ENCODE measurements around the gene TOB1. TPM values are rescaled to one million over a fixed set of nuclear protein-coding genes. Genes with fewer than 3 reads are reported as not detected.
A peak's percentile ranks its signal among the peaks of the same experiment; 100 is the strongest.
"Not testable (repeated sequence)": the region's sequence is repeated elsewhere in the genome, so short reads cannot be mapped to it uniquely, and the experiment has no call there.

TOB1 gene
- total RNA-seq, 2 experiments from 2014 or later: 81.8 to 99.0 TPM

DNA sequence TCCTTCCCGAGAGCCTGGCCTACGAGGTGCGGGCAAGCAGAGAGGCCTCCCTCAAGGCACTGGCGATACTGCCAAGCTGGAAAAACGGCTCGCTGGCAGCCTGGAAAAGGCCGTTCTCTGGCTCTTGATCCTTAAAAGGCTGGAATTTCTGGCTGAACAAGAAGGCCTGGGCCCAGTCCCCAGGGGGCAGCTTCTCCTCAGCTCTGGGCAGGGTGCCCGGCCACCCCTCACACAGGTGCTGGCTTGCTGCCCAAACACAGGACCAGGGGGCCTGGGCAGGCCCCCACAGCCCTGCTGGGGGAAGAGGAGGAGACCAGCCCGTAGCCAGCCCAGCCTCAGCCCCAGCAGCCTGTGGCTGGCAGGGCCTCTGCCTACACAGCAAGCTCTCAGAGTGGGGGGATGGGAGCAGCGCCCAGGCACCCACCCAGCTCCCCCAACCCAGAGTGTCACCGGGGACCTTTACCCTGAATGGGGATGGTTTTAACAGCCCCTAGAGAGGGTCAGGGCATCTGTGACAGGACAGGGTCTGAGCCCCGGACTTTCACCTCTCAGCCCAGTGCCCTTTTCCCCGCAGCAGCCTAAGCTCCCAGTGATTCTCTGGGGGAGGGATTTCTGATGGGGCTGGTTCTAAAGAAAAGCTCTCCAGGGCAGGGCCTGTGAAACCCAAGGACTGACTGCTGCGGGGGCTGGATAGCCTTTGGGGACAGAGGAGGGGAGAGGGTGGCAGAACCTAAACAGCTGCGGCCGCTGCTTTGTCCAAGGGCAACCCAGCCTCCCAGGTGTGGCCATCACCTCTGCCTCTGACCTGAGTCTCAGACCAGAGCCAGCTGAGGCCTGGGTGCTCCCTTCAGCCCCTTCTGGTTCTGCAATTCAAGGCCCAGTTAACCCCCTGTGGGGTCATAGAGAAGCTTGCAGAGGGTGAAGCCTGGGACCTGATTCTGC is 38.6 kb upstream of the TOB1 start:
- Mint-ChIP-seq H3K4me3 (no peak overlapping the region), H3K27me3 (no peaks in the 10 kb centered on the region), H3K9me3 (peaks cover 3% of the 10 kb centered on the region), H3K36me3 (ENCODE audit: low read depth) (peaks cover 2% of the 10 kb centered on the region), H3K4me1 (peaks cover 71% of the 10 kb centered on the region), H3K27ac (peak overlapping the region; percentile 61)
- CTCF ChIA-PET: interaction anchor here (0.6 to 1.5 kb wide), 5 partner anchors 8 to 37 kb away, joined by 3 to 5 read pairs (median 3); no protein-coding TSS in a partner anchor
- DNase-seq: no peak
- POLR2A ChIA-PET: no interaction called here

DNA sequence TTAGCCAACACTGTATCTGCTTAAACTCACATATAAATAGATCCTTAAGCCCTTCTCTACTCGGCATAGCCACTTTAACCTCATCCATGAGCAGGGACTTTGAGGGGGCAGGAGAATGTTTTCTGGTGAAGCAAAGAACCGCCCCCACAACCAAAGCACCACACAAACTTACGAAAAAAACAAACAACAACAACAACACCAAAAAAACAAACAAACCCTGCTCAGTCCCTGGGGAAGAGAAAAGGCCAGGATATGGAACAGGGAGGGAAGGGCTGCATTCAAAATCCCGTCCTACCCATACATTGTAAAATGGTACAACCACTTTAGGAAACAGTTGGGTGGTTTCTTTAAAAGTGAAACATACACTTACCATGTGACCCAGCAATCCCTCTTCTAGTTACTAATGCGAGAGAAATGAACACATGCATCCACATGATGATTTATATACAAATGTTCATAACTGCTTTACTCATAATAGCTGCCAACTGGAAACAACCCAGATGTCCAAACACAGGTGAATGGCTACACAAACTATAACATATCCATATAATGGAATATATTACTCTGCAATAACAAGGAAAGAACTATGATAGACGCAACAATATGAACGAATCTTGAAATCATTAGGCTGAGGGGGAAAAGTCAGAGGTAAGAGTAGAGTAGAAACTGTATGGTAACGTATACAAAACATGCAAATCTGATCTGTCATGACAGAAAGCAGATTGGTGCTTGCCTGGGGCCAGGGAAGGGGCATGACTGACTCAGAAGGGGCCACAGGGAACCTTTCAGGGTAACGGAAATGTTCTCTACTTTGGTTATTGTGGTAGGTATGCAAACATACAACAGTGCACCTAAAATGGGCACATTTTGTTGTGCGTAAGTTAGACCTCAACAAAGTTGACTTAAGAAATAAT is 37.7 kb upstream of the TOB1 start:
- peak; percentile 25 for DNase-seq
- Mint-ChIP-seq H3K4me1 (peaks cover 61% of the 10 kb centered on the region), H3K27me3 (no peaks in the 10 kb centered on the region), H3K4me3 (no peak overlapping the region), H3K27ac (peak overlapping the region; percentile 61), H3K36me3 (ENCODE audit: low read depth) (peaks cover 2% of the 10 kb centered on the region), H3K9me3 (peaks cover 3% of the 10 kb centered on the region)
- POLR2A ChIA-PET: no interaction called here
- CTCF ChIA-PET: interaction anchor here (0.6 to 1.5 kb wide), 2 partner anchors 9 to 17 kb away, joined by 3 to 5 read pairs; no protein-coding TSS in a partner anchor

DNA sequence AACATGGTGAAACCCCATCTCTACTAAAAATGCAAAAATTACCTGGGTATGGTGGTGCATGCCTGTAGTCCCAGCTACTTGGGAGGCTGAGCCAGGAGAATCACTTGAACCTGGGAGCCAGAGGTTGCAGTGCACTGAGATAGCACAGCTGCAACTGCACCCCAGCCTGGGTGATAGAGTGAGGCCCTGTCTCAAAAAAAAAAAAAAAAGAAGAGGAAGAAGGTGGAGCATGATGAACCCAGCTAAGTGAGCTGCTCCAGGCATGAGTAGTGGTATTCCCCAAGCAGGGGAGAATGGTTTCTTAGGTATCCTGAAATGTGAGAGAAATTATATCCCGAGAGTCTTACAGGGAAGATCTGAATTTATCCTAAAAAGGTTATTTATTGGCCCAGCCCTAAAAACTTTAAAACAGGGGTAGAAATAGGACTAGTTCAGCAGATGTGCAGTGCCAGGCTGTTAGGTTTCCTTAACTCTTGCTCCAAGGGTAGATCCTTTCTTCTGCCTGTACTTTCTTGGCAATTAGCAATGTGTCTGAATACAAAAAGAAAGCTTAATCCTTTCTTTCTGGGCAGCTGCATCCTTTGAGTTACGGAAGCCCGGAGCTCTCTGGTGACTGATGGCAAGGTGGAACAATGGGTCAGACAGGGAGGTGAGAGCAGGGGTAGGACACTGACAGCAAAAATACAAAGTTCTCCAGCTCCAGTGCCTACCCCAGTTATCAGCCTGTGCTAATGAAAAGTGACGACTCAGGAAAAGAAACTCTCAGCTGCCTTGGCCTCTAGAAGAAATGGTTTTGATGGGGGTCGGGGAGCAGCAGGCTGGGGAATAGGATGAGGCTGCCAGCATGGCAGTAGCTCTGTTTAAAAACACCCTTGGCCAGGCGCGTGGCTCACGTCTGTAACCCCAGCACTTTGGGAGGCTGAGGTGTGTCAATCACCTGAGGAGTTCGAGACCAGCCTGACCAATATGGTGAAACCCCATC is 36.5 kb upstream of the TOB1 start:
- DNase-seq: no peak
- Mint-ChIP-seq H3K4me1 (peaks cover 50% of the 10 kb centered on the region), H3K4me3 (no peak overlapping the region), H3K27me3 (no peaks in the 10 kb centered on the region), H3K9me3 (peaks cover 3% of the 10 kb centered on the region), H3K27ac (peak overlapping the region; percentile 73), H3K36me3 (ENCODE audit: low read depth) (peaks cover 2% of the 10 kb centered on the region)
- ChIA-PET POLR2A (no interaction called here), CTCF (interaction anchor here (0.6 to 1.0 kb wide), 3 partner anchors 13 to 87 kb away, joined by 3 read pairs; no protein-coding TSS in a partner anchor)

DNA sequence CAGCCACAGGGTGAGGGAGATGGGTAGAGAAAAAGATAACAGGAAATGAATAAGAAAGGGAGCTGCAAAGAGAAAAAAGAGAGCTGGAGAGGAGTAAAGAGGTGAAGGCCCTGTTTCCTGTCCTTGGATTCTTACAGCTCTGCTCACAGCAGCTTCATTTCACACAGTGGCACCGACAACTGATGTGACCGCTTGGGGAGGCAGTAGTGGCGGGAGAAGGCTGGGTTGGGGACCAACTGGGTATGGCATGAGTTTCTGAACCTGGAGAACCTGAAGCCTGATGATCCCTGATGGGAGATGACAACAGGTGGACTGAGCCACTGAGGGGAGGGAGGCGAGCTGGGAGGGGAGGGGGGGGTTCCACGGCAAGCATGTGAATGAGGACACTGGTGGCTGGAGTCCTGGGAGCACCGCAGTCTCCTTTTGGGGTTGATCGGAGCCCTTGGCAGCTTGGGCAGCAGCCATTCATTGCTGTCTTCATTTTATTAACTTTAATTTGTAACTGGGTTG is 34.3 kb upstream of the TOB1 start:
- CTCF ChIA-PET: interaction anchor here (1.2 to 4.1 kb wide), 5 partner anchors 12 to 47 kb away, joined by 3 to 15 read pairs (median 5); no protein-coding TSS in a partner anchor
- peaks cover 39% of the 10 kb centered on the region for H3K4me1 Mint-ChIP-seq
- POLR2A ChIA-PET: no interaction called here
- peaks cover 2% of the 10 kb centered on the region for H3K36me3 Mint-ChIP-seq (ENCODE audit: low read depth)
- H3K27ac Mint-ChIP-seq: peak overlapping the region; percentile 47
- H3K27me3 Mint-ChIP-seq: no peaks in the 10 kb centered on the region
- H3K4me3 Mint-ChIP-seq: no peak overlapping the region
- no peak for DNase-seq
- peaks cover 3% of the 10 kb centered on the region for H3K9me3 Mint-ChIP-seq

DNA sequence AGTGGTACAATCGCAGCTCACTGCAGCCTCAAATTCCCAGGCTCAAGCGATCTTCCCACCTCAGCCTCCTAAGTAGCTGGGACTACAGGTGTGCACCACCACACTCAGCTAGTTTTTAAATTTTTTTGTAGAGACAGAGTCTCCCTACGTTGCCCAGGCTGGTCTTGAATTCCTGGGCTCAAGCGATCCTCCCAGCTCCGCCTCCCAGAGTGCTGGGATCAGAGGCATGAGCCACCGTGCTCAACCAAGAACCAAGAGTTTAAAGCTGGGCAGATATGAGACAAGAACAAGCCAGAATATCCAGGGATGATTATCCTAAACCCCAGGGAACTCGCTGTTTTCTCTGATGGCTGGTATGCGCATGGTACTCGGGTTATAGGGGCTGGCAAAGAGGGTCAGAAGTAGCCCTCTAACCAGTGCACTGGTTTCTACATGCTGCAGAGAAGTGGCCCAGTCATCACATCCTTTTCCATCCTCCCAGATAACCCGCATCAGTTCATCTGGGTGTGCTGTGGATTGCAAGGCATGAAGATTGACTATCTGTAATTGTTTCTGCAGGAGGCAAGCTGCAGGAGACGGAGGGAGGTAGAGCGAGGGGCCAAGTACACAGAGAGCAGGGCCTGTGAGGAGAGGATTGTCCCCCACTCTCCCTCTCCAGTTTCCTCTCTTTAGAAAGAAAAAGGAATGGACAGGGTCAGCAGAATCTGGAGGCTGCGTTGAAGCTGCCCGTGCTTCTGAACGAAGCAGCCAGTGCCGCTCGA is 33.6 kb upstream of the TOB1 start:
- Mint-ChIP-seq H3K36me3 (ENCODE audit: low read depth) (peaks cover 2% of the 10 kb centered on the region), H3K27ac (peak overlapping the region; percentile 47), H3K4me1 (peaks cover 39% of the 10 kb centered on the region), H3K4me3 (no peak overlapping the region), H3K27me3 (no peaks in the 10 kb centered on the region), H3K9me3 (peaks cover 3% of the 10 kb centered on the region)
- CTCF ChIA-PET: interaction anchor here (0.6 to 4.1 kb wide), 8 partner anchors 9 to 46 kb away, joined by 3 to 15 read pairs (median 4); no protein-coding TSS in a partner anchor
- DNase-seq: no peak
- POLR2A ChIA-PET: no interaction called here

DNA sequence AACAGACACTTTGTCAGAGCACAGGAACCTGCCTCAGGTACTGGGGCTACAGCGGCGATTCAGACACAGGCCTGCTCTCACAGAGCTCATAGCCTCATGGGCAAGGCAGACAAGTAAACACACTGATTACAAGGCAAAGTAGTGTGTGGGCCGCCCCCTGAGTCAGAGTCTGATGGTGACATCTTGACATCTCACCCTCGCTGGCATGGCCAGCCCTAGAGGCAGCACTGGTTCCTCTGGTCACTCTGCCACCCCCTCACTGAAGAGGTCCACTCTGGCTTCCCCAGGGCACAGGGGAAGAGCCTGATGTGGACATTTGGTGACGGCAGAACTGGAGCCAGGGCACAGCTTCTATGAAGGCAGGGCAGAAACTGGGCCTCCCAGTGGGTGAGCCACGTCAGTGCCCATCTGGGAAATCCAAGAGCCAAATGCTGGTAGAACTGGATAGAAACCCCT is 32.9 kb upstream of the TOB1 start:
- Mint-ChIP-seq H3K27me3 (no peaks in the 10 kb centered on the region), H3K36me3 (ENCODE audit: low read depth) (peaks cover 2% of the 10 kb centered on the region), H3K27ac (no peak overlapping the region), H3K4me1 (peaks cover 38% of the 10 kb centered on the region), H3K4me3 (no peak overlapping the region), H3K9me3 (peaks cover 3% of the 10 kb centered on the region)
- POLR2A ChIA-PET: no interaction called here
- CTCF ChIA-PET: interaction anchor here (0.8 to 4.1 kb wide), 6 partner anchors 8 to 25 kb away, joined by 3 to 15 read pairs (median 4); no protein-coding TSS in a partner anchor
- DNase-seq: no peak

DNA sequence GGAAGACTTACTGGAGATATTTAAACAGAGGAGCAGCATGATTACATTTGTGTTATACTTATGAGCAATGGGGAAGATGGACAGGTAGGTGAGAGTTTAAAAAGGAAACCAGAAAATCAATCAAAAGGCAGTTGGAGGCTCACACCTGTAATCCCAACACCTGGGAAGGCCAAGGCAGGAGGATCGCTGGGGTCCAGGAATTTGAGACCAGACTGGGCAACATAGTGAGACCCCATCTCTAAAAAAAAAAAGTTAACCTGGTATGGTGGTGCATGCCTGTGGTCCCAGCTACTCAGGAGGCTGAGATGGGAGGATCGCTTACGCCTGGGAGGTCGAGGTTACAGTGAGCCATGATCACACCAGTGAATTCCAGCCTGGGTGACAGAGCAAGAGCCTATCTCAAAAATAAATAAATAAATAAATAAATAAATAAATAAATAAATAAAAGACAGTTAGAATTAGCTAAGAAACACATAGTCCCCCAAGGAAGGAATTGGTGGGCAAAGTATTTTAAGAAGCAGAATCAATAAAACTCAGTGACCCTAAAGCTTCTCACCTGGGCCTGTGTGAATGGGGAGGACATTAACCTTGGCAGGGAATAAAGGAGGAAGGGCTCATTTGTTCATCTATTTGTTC is 32.3 kb upstream of the TOB1 start:
- DNase-seq: no peak
- Mint-ChIP-seq H3K9me3 (peaks cover 3% of the 10 kb centered on the region), H3K27ac (no peak overlapping the region), H3K27me3 (no peaks in the 10 kb centered on the region), H3K36me3 (ENCODE audit: low read depth) (peaks cover 2% of the 10 kb centered on the region), H3K4me1 (peaks cover 33% of the 10 kb centered on the region), H3K4me3 (no peak overlapping the region)
- ChIA-PET CTCF (interaction anchor here (0.6 to 4.1 kb wide), 6 partner anchors 8 to 271 kb away, joined by 3 to 15 read pairs (median 4); no protein-coding TSS in a partner anchor), POLR2A (no interaction called here)

DNA sequence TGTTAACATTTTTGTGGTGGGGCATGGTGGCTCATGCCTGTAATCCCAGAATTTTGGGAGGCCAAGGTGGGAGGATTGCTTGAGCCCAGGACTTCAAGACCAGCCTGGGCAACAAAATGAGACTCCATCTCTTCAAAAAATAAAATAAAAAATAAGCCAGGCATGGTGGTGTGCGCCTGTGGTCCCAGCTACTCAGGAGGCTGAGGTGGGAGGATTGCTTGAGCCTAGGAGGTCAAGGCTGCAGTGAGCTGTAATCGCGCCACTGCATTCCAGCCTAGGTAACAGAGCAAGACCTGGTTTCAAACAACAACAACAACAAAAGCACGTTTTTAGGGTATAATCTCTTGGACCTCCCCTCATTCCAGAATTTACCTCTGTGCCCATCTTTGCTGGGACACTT is 28.4 kb upstream of the TOB1 start:
- POLR2A ChIA-PET; H3K27ac Mint-ChIP-seq; CTCF ChIA-PET; H3K36me3 Mint-ChIP-seq (ENCODE audit: low read depth); H3K27me3 Mint-ChIP-seq; DNase-seq; H3K4me1 Mint-ChIP-seq; H3K4me3 Mint-ChIP-seq; H3K9me3 Mint-ChIP-seq: not testable (repeated sequence)

DNA sequence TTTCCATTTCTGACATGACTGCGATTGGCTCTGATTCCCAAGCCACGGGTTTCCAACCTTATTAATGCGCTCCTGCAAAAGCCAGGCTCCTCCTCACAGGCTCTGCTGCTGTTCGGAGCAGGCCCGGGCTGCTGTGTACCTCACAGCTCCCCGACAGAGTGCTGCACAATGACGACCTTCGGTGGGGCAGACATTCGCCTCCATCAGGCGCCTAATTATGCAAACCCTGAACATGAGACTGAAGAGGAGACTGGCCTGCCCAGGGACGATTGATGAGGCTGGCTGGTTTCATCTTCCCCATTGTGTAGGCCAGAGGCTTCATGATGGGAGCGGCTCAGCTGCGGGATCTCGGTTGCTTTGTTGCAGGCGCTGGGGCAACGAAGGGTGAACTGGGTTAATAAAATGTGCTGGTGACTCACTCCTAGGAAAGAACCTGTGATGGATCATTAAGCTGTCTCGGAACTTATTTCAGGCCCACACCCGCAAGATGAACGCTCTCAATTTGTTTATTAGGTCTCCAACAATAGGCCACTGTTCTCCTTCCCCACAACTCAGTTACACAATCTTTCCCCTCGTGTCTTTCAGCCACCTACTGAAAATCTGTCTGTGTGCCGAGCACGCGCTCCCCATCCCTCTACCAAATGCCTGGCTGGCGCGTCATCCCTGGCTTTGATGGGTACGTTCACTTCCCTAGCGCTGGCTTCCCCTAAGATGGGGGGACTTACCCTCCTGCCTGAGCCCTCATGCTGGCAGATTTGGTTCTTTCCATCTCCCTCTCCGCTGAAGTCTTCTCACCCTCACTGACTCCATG is 27.2 kb upstream of the TOB1 start:
- Mint-ChIP-seq H3K4me3 (no peak overlapping the region), H3K9me3 (no peaks in the 10 kb centered on the region), H3K36me3 (ENCODE audit: low read depth) (peaks cover 1% of the 10 kb centered on the region), H3K4me1 (peaks cover 2% of the 10 kb centered on the region), H3K27me3 (peaks cover 6% of the 10 kb centered on the region), H3K27ac (no peak overlapping the region)
- no peak for DNase-seq
- POLR2A ChIA-PET: no interaction called here
- CTCF ChIA-PET: interaction anchor here (0.5 kb wide), 1 partner anchor 236 kb away, joined by 3 read pairs; no protein-coding TSS in a partner anchor

DNA sequence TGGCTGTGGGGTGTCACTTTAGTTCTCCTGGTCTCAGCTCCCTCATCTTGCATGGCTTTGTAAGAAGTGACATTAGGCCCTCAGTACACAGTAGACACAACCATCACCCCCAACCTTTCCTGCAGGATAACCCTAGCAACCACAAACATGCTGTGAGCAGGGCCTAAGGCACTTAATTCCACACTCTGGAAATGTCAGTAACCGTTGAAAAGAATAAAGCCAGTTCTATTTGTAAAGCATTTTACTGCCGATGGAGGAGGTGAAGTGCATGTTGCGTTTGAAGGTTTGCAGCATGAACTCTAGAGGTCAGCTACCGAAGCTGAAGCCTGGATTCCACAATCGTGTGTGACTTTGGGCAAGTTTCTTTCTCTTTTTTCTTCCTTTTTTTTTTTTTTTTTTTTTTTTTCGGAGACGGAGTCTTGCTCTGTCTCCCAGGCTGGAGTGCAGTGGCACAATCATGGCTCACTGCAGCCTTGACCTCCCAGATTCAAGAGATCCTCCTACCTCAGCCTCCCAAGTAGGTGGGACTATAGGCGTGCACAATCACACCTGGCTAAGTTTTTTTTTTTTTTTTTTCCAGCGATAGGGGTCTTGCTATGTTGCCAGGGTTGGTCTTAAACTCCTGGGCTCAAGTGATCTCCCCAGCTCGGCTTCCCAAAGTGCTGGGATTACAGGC is 26.1 kb upstream of the TOB1 start:
- no peak overlapping the region for H3K27ac Mint-ChIP-seq
- no peaks in the 10 kb centered on the region for H3K9me3 Mint-ChIP-seq
- no peak for DNase-seq
- H3K36me3 Mint-ChIP-seq (ENCODE audit: low read depth): peaks cover 1% of the 10 kb centered on the region
- no peak overlapping the region for H3K4me3 Mint-ChIP-seq
- ChIA-PET CTCF (interaction anchor here (0.6 to 1.6 kb wide), 5 partner anchors 17 to 1031 kb away, joined by 3 to 4 read pairs (median 3); no protein-coding TSS in a partner anchor), POLR2A (no interaction called here)
- H3K4me1 Mint-ChIP-seq: peaks cover 11% of the 10 kb centered on the region
- peaks cover 9% of the 10 kb centered on the region for H3K27me3 Mint-ChIP-seq

All from activated CD4-positive, alpha-beta T cell treated with anti-CD3 and anti-CD28 coated beads, Interleukin-2, amount 10 ng/mL, durations not matched to agents 7 days and 5 days (primary cell).